CD14-positive monocyte (primary cell): Measurements from ENCODE around the gene HSPA6. TPM values are rescaled to one million over a fixed set of nuclear protein-coding genes. Genes with fewer than 3 reads are reported as not detected.
"Not testable (repeated sequence)": the region's sequence is repeated elsewhere in the genome, so short reads cannot be mapped to it uniquely, and the experiment has no call there.

ENCODE experiments used
- DNase-seq, 3 donors: peaks; one replicate each; pipeline ENCODE4 v3.0.0-alpha.2; 2011 to 2022
- H2AFZ ChIP-seq: 2 replicates; pipeline ENCODE4 v1.6.0; 2012; ENCODE audit warnings: mild to moderate bottlenecking, low read depth, low read length, inconsistent platforms; ENCODE audit not compliant: insufficient read depth, poor library complexity, severe bottlenecking
- H3K27ac ChIP-seq, 2 donors: 1 replicate in 1 of 2; 2 replicates in 1 of 2; pipeline ENCODE4 v1.5.1; 2012 to 2013; ENCODE audit warnings: low read length in 2 of 2, control low read depth in 1 of 2, inconsistent platforms in 1 of 2, low read depth in 1 of 2, mild to moderate bottlenecking in 1 of 2
- H3K27me3 ChIP-seq, 2 donors: one replicate each; pipeline versions ENCODE4 v1.6.0 to v1.6.1; 2011 to 2013; ENCODE audit warnings: low read length in 2 of 2; ENCODE audit not compliant: control insufficient read depth in 2 of 2, insufficient read depth in 2 of 2
- H3K36me3 ChIP-seq, 2 donors: replicated peaks in 1 of 2; 1 replicate in 1 of 2; 2 replicates in 1 of 2; pipeline versions ENCODE4 v1.5.1 to v1.6.1; 2012 to 2013; ENCODE audit warnings: low read length in 2 of 2, control low read depth in 1 of 2, inconsistent platforms in 1 of 2, mild to moderate bottlenecking in 1 of 2; ENCODE audit not compliant: insufficient read depth in 2 of 2, control insufficient read depth in 1 of 2
- H3K4me1 ChIP-seq, 2 donors: 1 replicate in 1 of 2; 2 replicates in 1 of 2; pipeline versions ENCODE4 v1.5.1 to v1.6.1; 2012 to 2013; ENCODE audit warnings: low read length in 2 of 2, control low read depth in 1 of 2, inconsistent platforms in 1 of 2, mild to moderate bottlenecking in 1 of 2, moderate library complexity in 1 of 2; ENCODE audit not compliant: insufficient read depth in 2 of 2, control insufficient read depth in 1 of 2
- H3K4me2 ChIP-seq: replicated peaks from 2 replicates; pipeline ENCODE3; 2012; ENCODE audit warnings: low read length, moderate library complexity, mild to moderate bottlenecking; ENCODE audit not compliant: poor library complexity, severe bottlenecking; ENCODE audit errors: extremely low read depth
- H3K4me3 ChIP-seq, 3 experiments: fragments of 200-600 bp in 1 of 3; sonication (generic) in 1 of 3; replicated peaks in 1 of 3; 1 replicate in 2 of 3; 2 replicates in 1 of 3; pipeline ENCODE4 v1.5.1; 2011 to 2013; ENCODE audit warnings: low read length in 3 of 3, mild to moderate bottlenecking in 3 of 3, control low read depth in 2 of 3, low read depth in 2 of 3, inconsistent platforms in 1 of 3, moderate library complexity in 1 of 3
- H3K79me2 ChIP-seq: 2 replicates; pipeline ENCODE4 v1.6.0; 2012; ENCODE audit warnings: mild to moderate bottlenecking, control low read depth, inconsistent platforms, low read length, moderate library complexity; ENCODE audit not compliant: insufficient read depth
- H3K9ac ChIP-seq: 2 replicates; pipeline ENCODE4 v1.6.0; 2017; ENCODE audit warnings: low read length, mild to moderate bottlenecking; ENCODE audit not compliant: insufficient read depth, poor library complexity, severe bottlenecking
- H3K9me3 ChIP-seq, 2 donors: replicated peaks in 1 of 2; 1 replicate in 1 of 2; 2 replicates in 1 of 2; pipeline versions ENCODE4 v1.5.1 to v1.6.1; 2012 to 2013; ENCODE audit warnings: low read length in 2 of 2, control low read depth in 1 of 2; ENCODE audit not compliant: control insufficient read depth in 1 of 2, insufficient read depth in 1 of 2
- H4K20me1 ChIP-seq: 2 replicates; pipeline ENCODE4 v1.6.0; 2012; ENCODE audit warnings: mild to moderate bottlenecking, low read length, control low read depth, moderate library complexity; ENCODE audit not compliant: insufficient read depth
- H3K27ac Mint-ChIP-seq, 7 donors: one replicate each; pipeline ENCODE4 v1.8.0; 2020; ENCODE audit warnings: mild to moderate bottlenecking in 7 of 7, mixed read lengths in 7 of 7, moderate library complexity in 6 of 7, inconsistent platforms in 2 of 7
- H3K27me3 Mint-ChIP-seq, 3 donors: one replicate each; pipeline ENCODE4 v1.8.0; 2021 to 2022; ENCODE audit warnings: low read depth in 3 of 3, mild to moderate bottlenecking in 3 of 3, mixed read lengths in 3 of 3, moderate library complexity in 3 of 3, inconsistent platforms in 1 of 3
- H3K36me3 Mint-ChIP-seq, 2 donors: one replicate each; pipeline ENCODE4 v1.8.0; 2020; ENCODE audit warnings: mixed read lengths in 2 of 2, inconsistent platforms in 1 of 2, mild to moderate bottlenecking in 1 of 2
- H3K4me1 Mint-ChIP-seq: one replicate; pipeline ENCODE4 v1.8.0; 2020; ENCODE audit warnings: mild to moderate bottlenecking, mixed read lengths
- H3K4me3 Mint-ChIP-seq, 2 donors: one replicate each; pipeline ENCODE4 v1.8.0; 2020; ENCODE audit warnings: mild to moderate bottlenecking in 2 of 2, mixed read lengths in 2 of 2, moderate library complexity in 1 of 2
- H3K9me3 Mint-ChIP-seq, 7 donors: one replicate each; pipeline ENCODE4 v1.8.0; 2020 to 2022; ENCODE audit warnings: mixed read lengths in 7 of 7, mild to moderate bottlenecking in 6 of 7, moderate library complexity in 6 of 7, inconsistent platforms in 2 of 7
- CTCF ChIP-seq: fragments of 200-600 bp; IDR thresholded peaks from one replicate; pipeline ENCODE4 v1.8.0; 2022; ENCODE audit warnings: antibody characterized with exemption, mild to moderate bottlenecking
- WGBS: methylation state at CpG from one replicate; pipeline ENCODE4 v1.1.5; 2013; ENCODE audit warnings: missing lambda C conversion rate; ENCODE audit not compliant: insufficient coverage; 5-methylcytosine and 5-hydroxymethylcytosine counted together
- intact Hi-C, 2 donors: fragments of 100-400 bp; cut with micrococcal nuclease; formaldehyde crosslinking; loops; one replicate each; pipeline versions ENCODE4 v1.15.0 to v1.15.1; 2023
- polyA plus RNA-seq, 3 donors: library from polyadenylated mRNA; depleted of rRNA in 1 of 3; unstranded in 2 of 3; stranded (reverse) in 1 of 3; fragments of 300-500 nt in 2 of 3; fragments of >200 nt in 1 of 3; fragmentation: Illumina TruSeq in 2 of 3; gene quantifications; 1 replicate in 2 of 3; 2 replicates in 1 of 3; pipeline ENCODE4 v1.2.3, GENCODE V29; 2012 to 2021

The HSPA6 gene
- polyA plus RNA-seq, 3 donors: 3.4 to 37.5 (median 19.3) TPM

GRCh38 chr1:161511756-161512060 lies 12.6 kb upstream of the HSPA6 start:
- Histone ChIP-seq H3K27ac (no peak overlapping the region), H2AFZ (no peak overlapping the region), H3K9ac (no peak overlapping the region), H3K27me3 (no peaks in the 10 kb centered on the region), H3K4me1 (peaks cover 26 to 53% of the 10 kb centered on the region in 2 donors), H3K4me3 (no peak overlapping the region), H3K9me3 (no peaks in the 10 kb centered on the region), H3K79me2 (peaks cover 15% of the 10 kb centered on the region), H4K20me1 (peaks cover 74% of the 10 kb centered on the region), H3K4me2 (no peak overlapping the region), H3K36me3 (peaks cover 57 to 74% of the 10 kb centered on the region in 2 donors)
- intact Hi-C loops: no loop called here
- no peaks in the 10 kb centered on the region for H3K27me3 Mint-ChIP-seq
- H3K9me3 Mint-ChIP-seq: peaks cover 0 to 2% (median 0%) of the 10 kb centered on the region in 7 donors
- 95% methylated on average over 6 of the region's 7 CpGs for WGBS
- peaks cover 64% of the 10 kb centered on the region for H3K4me1 Mint-ChIP-seq
- peaks cover 74 to 84% of the 10 kb centered on the region in 2 donors for H3K36me3 Mint-ChIP-seq
- no peak for DNase-seq
- H3K4me3 Mint-ChIP-seq: no peak overlapping the region
- H3K27ac Mint-ChIP-seq: no peak overlapping the region
- TF ChIP-seq CTCF: no peak

GRCh38 chr1:161512636-161513447 lies 11.5 kb upstream of the HSPA6 start:
- WGBS: 100% methylated on average over 5 of the region's 6 CpGs
- H3K27me3 Mint-ChIP-seq, H3K4me3 Mint-ChIP-seq, H3K9ac ChIP-seq, H3K27ac ChIP-seq, H3K4me3 ChIP-seq, DNase-seq, H3K27me3 ChIP-seq, H3K79me2 ChIP-seq, intact Hi-C loops, H3K4me2 ChIP-seq, H2AFZ ChIP-seq, H3K9me3 ChIP-seq, H3K9me3 Mint-ChIP-seq: not testable (repeated sequence)
- H4K20me1 ChIP-seq: peaks cover 64% of the 10 kb centered on the region
- Mint-ChIP-seq H3K4me1 (peaks cover 54% of the 10 kb centered on the region), H3K36me3 (peaks cover 76 to 81% of the 10 kb centered on the region in 2 donors), H3K27ac (peak overlapping the region in 2 of 7 donors; percentile 10 to 82)
- peaks cover 60 to 78% of the 10 kb centered on the region in 2 donors for H3K36me3 ChIP-seq
- peaks cover 18 to 42% of the 10 kb centered on the region in 2 donors for H3K4me1 ChIP-seq

- H3K79me2 ChIP-seq, DNase-seq, H3K9ac ChIP-seq, intact Hi-C loops, H2AFZ ChIP-seq, H3K27ac ChIP-seq, H3K4me3 Mint-ChIP-seq, H3K27me3 ChIP-seq, H3K9me3 ChIP-seq, H3K27me3 Mint-ChIP-seq, H3K4me2 ChIP-seq, H3K4me3 ChIP-seq, H3K9me3 Mint-ChIP-seq: not testable (repeated sequence)
- no CpG with 5 or more reads among the region's 1 CpG for WGBS
- Histone ChIP-seq H3K4me1 (peaks cover 12 to 36% of the 10 kb centered on the region in 2 donors), H3K36me3 (peaks cover 60 to 79% of the 10 kb centered on the region in 2 donors), H4K20me1 (peaks cover 64% of the 10 kb centered on the region)
- Mint-ChIP-seq H3K27ac (peak overlapping the region in 2 of 7 donors; percentile 55 to 63), H3K36me3 (peaks cover 77 to 81% of the 10 kb centered on the region in 2 donors), H3K4me1 (peaks cover 50% of the 10 kb centered on the region)
Observed at GRCh38 chr1:161513448-161513780, 10.9 kb upstream of the HSPA6 start.

- H3K9me3 Mint-ChIP-seq, H3K27me3 Mint-ChIP-seq, H3K4me2 ChIP-seq, H3K27ac ChIP-seq, H3K27me3 ChIP-seq, H2AFZ ChIP-seq, H3K9me3 ChIP-seq, DNase-seq, H3K4me3 Mint-ChIP-seq, H3K9ac ChIP-seq, intact Hi-C loops, H3K4me3 ChIP-seq, H3K79me2 ChIP-seq: not testable (repeated sequence)
- WGBS: no CpG with 5 or more reads among the region's 1 CpG
- peaks cover 59 to 80% of the 10 kb centered on the region in 2 donors for H3K36me3 ChIP-seq
- Mint-ChIP-seq H3K27ac (peak overlapping the region in 1 of 7 donors; percentile 52), H3K36me3 (peaks cover 78 to 81% of the 10 kb centered on the region in 2 donors), H3K4me1 (peaks cover 45% of the 10 kb centered on the region)
- H3K4me1 ChIP-seq: peaks cover 6 to 32% of the 10 kb centered on the region in 2 donors
- H4K20me1 ChIP-seq: peaks cover 61% of the 10 kb centered on the region
Observed at GRCh38 chr1:161513953-161514352, 10.4 kb upstream of the HSPA6 start.
